Inflammatory macrophage (primary cell): ENCODE measurements around the gene MRPL12.

Source experiments
- DNase-seq, 2 donors: peaks; one replicate each; pipeline ENCODE4 v3.0.0-alpha.2; 2020 to 2022

MRPL12 gene

DNA sequence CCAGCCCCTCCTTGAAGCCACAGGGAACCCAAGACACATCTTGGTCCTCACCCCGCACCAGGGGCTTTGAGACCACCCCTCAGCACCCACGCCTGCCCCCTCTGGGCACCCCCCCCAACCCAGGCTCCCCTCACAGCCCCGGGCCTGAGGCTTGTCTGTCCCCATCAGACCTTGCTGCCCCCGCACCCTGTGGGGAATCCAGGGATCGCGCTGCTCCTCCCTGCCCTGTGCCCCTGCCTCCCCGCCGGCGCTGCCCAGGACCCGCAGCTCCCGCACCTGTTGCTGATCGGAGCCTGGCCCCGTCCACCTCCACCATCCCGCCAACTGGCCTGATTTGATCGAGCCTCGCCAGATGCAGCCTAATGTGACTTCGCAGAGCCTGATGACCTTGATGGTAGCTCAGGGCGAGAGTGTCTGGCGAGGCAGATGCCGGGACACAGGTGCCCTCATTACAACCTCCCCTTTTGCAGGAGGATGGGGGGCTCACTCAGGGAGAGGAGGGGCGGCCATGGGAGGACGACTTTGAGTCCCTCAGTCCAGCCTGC lies 38.0 kb downstream of the MRPL12 start:
- no peak for DNase-seq

DNA sequence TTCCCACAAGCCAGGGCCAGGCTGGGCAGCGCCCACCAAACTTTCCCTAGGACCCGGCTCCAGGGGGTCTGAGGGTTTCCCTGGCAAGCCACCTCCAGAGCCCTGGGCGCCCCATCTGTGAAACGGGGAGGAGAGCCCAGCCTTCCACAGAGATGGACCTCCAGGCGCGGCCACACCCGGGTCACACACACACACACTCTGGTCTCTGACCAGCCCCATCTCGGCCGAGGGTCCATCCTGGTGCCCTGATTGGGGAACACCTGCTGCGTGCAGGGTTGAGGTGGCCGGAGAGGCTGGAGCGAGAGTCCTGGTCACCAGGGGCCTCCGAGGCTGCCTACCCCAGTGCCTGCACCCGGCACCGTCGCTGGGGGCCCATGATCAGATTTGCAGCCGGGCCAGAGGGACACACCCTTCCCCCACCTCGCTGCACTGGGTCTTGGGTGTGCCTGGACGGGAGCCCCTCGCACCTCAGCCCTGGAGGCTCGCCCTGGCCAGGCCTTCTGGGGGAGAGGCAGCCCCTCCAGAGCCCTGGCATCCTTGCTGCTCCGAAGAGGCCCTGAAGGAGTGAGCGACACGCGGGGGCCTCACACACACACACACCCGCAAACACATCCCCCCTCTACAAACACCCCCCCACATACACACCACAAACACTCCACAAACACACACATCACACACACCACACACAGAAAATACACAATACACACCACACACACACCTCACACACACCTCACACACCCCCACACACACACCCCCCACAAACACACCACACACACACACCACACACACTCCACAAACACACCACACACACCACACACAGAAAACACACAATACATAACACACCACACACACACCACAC lies 38.7 kb downstream of the MRPL12 start:
- DNase-seq = no peak
